H1 (cell line): ENCODE results near the gene DAPK2. TPM values are rescaled to one million over a fixed set of nuclear protein-coding genes. Genes with fewer than 3 reads are reported as not detected.

ENCODE experiments used
- RAD21 ChIP-seq, 2 experiments: IDR thresholded peaks in 1 of 2; conservative IDR thresholded peaks in 1 of 2; 2 replicates each; pipeline ENCODE4 v1.6.1; 2011; ENCODE audit warnings: low read depth in 2 of 2, low read length in 2 of 2, improper control_type of control experiment in 1 of 2, inconsistent platforms in 1 of 2, mild to moderate bottlenecking in 1 of 2, moderate library complexity in 1 of 2
- polyA plus RNA-seq, 7 experiments: library from polyadenylated mRNA; depleted of rRNA in 3 of 7; stranded (reverse) in 5 of 7; unstranded in 2 of 7; fragments of >200 nt in 5 of 7; fragments of 200-250 nt in 2 of 7; gene quantifications; 1 replicate in 5 of 7; 2 replicates in 1 of 7; 4 replicates in 1 of 7; pipeline versions ENCODE4 v1.2.1 to v1.2.3, GENCODE V29; 2011 to 2013; ENCODE audit warnings: missing spikeins in 2 of 7, mixed read lengths in 2 of 7
- total RNA-seq: library from RNA; stranded (reverse); fragmentation: NEBNext Ultra II Directional; extraction: Animal tissue kit (Norgen Biotek cat#: 25700); gene quantifications from 2 replicates; pipeline ENCODE4 v1.2.1, GENCODE V29; 2021

DAPK2 gene
- total and polyA plus RNA-seq, 2 of the 8 experiments (the other 6 are each of a cell fraction or from before 2014, with no cell fraction given): 1.8 to 2.9 TPM

DNA sequence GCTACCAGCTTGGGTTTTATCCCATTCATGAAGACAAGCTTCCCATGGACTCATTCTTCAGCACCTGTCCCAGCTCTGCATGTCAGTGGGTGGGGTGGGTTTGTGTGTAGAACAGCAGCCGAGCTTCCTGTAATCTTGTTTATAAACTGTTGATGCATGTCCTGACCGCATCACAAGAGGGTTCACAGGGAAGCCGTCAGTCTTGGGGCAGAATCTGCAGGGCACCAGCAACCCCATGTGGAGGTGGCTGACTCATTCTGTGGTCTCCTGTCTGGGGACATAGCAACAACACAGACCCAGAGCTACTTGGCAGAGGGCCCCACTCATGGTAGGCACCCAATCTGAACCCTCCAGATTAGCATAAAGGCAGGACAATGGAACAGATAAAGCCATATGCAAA, 35.6 kb downstream of the DAPK2 start (continued):
- no peak for TF ChIP-seq RAD21 (IDR thresholded peaks at IDR 0.05 in 1 of 2, conservative IDR thresholded peaks at IDR 0.05 in 1 of 2; ENCODE audit: low read depth in 2 of 2, low read length in 2 of 2)
